ENCODE measurements around the gene HLTF. TPM values are rescaled to one million over a fixed set of nuclear protein-coding genes. Genes with fewer than 3 reads are reported as not detected.

Gene HLTF
- total RNA-seq (1 to 10 TPM; 3.3 to 3.6 TPM), total RNA-seq (9.3 to 79.8 (median 46.9) reads per million in 172 experiments)
- polyA plus RNA-seq (2013, experiment 1 of 2): 11.2 TPM
- polyA plus RNA-seq (2013, experiment 2 of 2): 11.5 TPM

GRCh38 chr3:149086232-149086988 lies at the start of gene HLTF:
TSS of gene HLTF (minus strand) at chr3:149086533. CDS start at chr3:149086336, 197 bp downstream.
- Histone ChIP-seq H3K9me3 (ENCODE audit: control insufficient read depth in 1 of 2, insufficient read depth in 1 of 2, low read length in 2 of 2) (no peaks in the 10 kb centered on the region), H3K4me1 (ENCODE audit: insufficient read depth, low read length) (peaks cover 15% of the 10 kb centered on the region), H3K27ac (ENCODE audit: low read depth in 1 of 2, low read length in 2 of 2) (peak within 1 kb of the TSS in 1 of 2 donors; percentile 46), H3K36me3 (ENCODE audit: insufficient read depth, low read length) (no peaks in the 10 kb centered on the region), H3K4me3 (ENCODE audit: low read length) (peak within 1 kb of the TSS; percentile 82), H3K27me3 (ENCODE audit: control insufficient read depth in 1 of 2, insufficient read depth in 2 of 2, low read length in 2 of 2) (no peaks in the 10 kb centered on the region)
- Mint-ChIP-seq H3K27ac (peak within 1 kb of the TSS; percentile 84), H3K36me3 (ENCODE audit: low read depth) (peaks cover 9% of the 10 kb centered on the region), H3K9me3 (no peaks in the 10 kb centered on the region), H3K27me3 (no peaks in the 10 kb centered on the region), H3K4me1 (ENCODE audit: low read depth) (peaks cover 30% of the 10 kb centered on the region), H3K4me3 (peak within 1 kb of the TSS; percentile 97)
- TF ChIP-seq, protein P1, sequence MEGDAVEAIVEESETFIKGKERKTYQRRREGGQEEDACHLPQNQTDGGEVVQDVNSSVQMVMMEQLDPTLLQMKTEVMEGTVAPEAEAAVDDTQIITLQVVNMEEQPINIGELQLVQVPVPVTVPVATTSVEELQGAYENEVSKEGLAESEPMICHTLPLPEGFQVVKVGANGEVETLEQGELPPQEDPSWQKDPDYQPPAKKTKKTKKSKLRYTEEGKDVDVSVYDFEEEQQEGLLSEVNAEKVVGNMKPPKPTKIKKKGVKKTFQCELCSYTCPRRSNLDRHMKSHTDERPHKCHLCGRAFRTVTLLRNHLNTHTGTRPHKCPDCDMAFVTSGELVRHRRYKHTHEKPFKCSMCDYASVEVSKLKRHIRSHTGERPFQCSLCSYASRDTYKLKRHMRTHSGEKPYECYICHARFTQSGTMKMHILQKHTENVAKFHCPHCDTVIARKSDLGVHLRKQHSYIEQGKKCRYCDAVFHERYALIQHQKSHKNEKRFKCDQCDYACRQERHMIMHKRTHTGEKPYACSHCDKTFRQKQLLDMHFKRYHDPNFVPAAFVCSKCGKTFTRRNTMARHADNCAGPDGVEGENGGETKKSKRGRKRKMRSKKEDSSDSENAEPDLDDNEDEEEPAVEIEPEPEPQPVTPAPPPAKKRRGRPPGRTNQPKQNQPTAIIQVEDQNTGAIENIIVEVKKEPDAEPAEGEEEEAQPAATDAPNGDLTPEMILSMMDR (IDR thresholded peaks at IDR 0.05): no peak
- DNase-seq (peak; percentile 77 to 95 (median 88)), ATAC-seq (ENCODE audit: poor library complexity) (peak; percentile 97)
- CTCF ChIA-PET: no interaction called here
- POLR2A ChIA-PET: interaction anchor here (0.8 to 1.3 kb wide), 5 partner anchors 10 to 95 kb away, joined by 3 to 6 read pairs (median 3); partner anchors contain the start of genes GYG1 and HPS3
- intact Hi-C loops (cut with DNase I, micrococcal nuclease): loop anchor here in 1 of 2 experiments (5.0 kb wide), 1 partner anchor 94 kb away; the partner anchor contains the start of gene GYG1

GRCh38 chr3:149134575-149134974 lies 48.2 kb upstream of the HLTF start:
- Mint-ChIP-seq H3K36me3 (ENCODE audit: low read depth) (peaks cover 13% of the 10 kb centered on the region), H3K4me3 (no peak overlapping the region), H3K27ac (no peak overlapping the region), H3K27me3 (no peaks in the 10 kb centered on the region), H3K4me1 (ENCODE audit: low read depth) (peaks cover 51% of the 10 kb centered on the region), H3K9me3 (no peaks in the 10 kb centered on the region)
- DNase-seq: no peak
- no peaks in the 10 kb centered on the region for H3K9me3 ChIP-seq (ENCODE audit: control insufficient read depth in 1 of 2, insufficient read depth in 1 of 2, low read length in 2 of 2)
- ATAC-seq (ENCODE audit: poor library complexity): no peak
- intact Hi-C loops (cut with DNase I, micrococcal nuclease): loop anchor here in 1 of 2 experiments (5.0 kb wide), 1 partner anchor 142 kb away; the partner anchor contains the start of gene GYG1
- H3K27ac ChIP-seq (ENCODE audit: low read depth in 1 of 2, low read length in 2 of 2): no peak overlapping the region
- no peaks in the 10 kb centered on the region for H3K27me3 ChIP-seq (ENCODE audit: control insufficient read depth in 1 of 2, insufficient read depth in 2 of 2, low read length in 2 of 2)
- TF ChIP-seq, protein P1 (IDR thresholded peaks at IDR 0.05): no peak
- ChIA-PET POLR2A (interaction anchor here (1.2 kb wide), 1 partner anchor 12 kb away, joined by 5 read pairs; no protein-coding TSS in a partner anchor), CTCF (interaction anchor here (1.1 kb wide), 1 partner anchor 14 kb away, joined by 3 read pairs; no protein-coding TSS in a partner anchor)
- no peaks in the 10 kb centered on the region for H3K36me3 ChIP-seq (ENCODE audit: insufficient read depth, low read length)
- no peak overlapping the region for H3K4me3 ChIP-seq (ENCODE audit: low read length)
- peaks cover 16% of the 10 kb centered on the region for H3K4me1 ChIP-seq (ENCODE audit: insufficient read depth, low read length)

- peak overlapping the region; percentile 86 for H3K27ac Mint-ChIP-seq
Measured at GRCh38 chr3:149131589-149131988, 45.3 kb upstream of the HLTF start.

More at GRCh38 chr3:149131589-149131988, 45.3 kb upstream of the HLTF start:
- no peaks in the 10 kb centered on the region for H3K36me3 ChIP-seq (ENCODE audit: insufficient read depth, low read length)
- Mint-ChIP-seq H3K36me3 (ENCODE audit: low read depth) (peaks cover 17% of the 10 kb centered on the region), H3K4me3 (peak overlapping the region; percentile 91), H3K9me3 (no peaks in the 10 kb centered on the region), H3K4me1 (ENCODE audit: low read depth) (peaks cover 53% of the 10 kb centered on the region), H3K27me3 (no peaks in the 10 kb centered on the region)
- H3K27me3 ChIP-seq (ENCODE audit: control insufficient read depth in 1 of 2, insufficient read depth in 2 of 2, low read length in 2 of 2): no peaks in the 10 kb centered on the region
- no peak overlapping the region for H3K4me3 ChIP-seq (ENCODE audit: low read length)
- ChIA-PET CTCF (interaction anchor here (0.9 to 1.4 kb wide), 4 partner anchors 8 to 16 kb away, joined by 3 to 8 read pairs (median 3); no protein-coding TSS in a partner anchor), POLR2A (interaction anchor here (1.0 to 1.1 kb wide), 2 partner anchors 11 to 141 kb away, joined by 3 to 5 read pairs; no protein-coding TSS in a partner anchor)
- H3K27ac ChIP-seq (ENCODE audit: low read depth in 1 of 2, low read length in 2 of 2): no peak overlapping the region
- TF ChIP-seq, protein P1 (IDR thresholded peaks at IDR 0.05): no peak
- intact Hi-C loops (cut with DNase I, micrococcal nuclease): loop anchor here in 1 of 2 experiments (5.0 kb wide), 1 partner anchor 139 kb away; the partner anchor contains the start of gene GYG1
- H3K4me1 ChIP-seq (ENCODE audit: insufficient read depth, low read length): peaks cover 21% of the 10 kb centered on the region
- DNase-seq: no peak
- no peak for ATAC-seq (ENCODE audit: poor library complexity)
- no peaks in the 10 kb centered on the region for H3K9me3 ChIP-seq (ENCODE audit: control insufficient read depth in 1 of 2, insufficient read depth in 1 of 2, low read length in 2 of 2)

All from CD4-positive, alpha-beta T cell (primary cell).